Peyer's patch (tissue), 4 donors: ENCODE data around the gene SLC26A1.

Experiments
- POLR2A ChIP-seq, 2 donors: fragments of 450-650 bp; IDR thresholded peaks; one replicate each; pipeline ENCODE4 v1.5.1; 2017; ENCODE audit warnings: antibody characterized with exemption in 2 of 2, mild to moderate bottlenecking in 2 of 2, moderate library complexity in 2 of 2
- TF ChIP-seq, protein P1 (sequence below), 6 experiments: fragments of 450-650 bp in 4 of 6; fragments of 200-600 bp in 2 of 6; sonication (generic) in 1 of 6; IDR thresholded peaks; one replicate each; pipeline ENCODE4 v1.5.1; 2017 to 2019; ENCODE audit warnings: antibody characterized with exemption in 6 of 6, mild to moderate bottlenecking in 3 of 6, moderate library complexity in 1 of 6

GRCh38 chr4:998096-998691, 5.0 kb upstream of the SLC26A1 start:
- TF ChIP-seq, protein P1, sequence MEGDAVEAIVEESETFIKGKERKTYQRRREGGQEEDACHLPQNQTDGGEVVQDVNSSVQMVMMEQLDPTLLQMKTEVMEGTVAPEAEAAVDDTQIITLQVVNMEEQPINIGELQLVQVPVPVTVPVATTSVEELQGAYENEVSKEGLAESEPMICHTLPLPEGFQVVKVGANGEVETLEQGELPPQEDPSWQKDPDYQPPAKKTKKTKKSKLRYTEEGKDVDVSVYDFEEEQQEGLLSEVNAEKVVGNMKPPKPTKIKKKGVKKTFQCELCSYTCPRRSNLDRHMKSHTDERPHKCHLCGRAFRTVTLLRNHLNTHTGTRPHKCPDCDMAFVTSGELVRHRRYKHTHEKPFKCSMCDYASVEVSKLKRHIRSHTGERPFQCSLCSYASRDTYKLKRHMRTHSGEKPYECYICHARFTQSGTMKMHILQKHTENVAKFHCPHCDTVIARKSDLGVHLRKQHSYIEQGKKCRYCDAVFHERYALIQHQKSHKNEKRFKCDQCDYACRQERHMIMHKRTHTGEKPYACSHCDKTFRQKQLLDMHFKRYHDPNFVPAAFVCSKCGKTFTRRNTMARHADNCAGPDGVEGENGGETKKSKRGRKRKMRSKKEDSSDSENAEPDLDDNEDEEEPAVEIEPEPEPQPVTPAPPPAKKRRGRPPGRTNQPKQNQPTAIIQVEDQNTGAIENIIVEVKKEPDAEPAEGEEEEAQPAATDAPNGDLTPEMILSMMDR (IDR thresholded peaks at IDR 0.05), result no peak
- TF ChIP-seq POLR2A (IDR thresholded peaks at IDR 0.05), result no peak
